ENCODE results near the gene STX3.
"Not testable (repeated sequence)": the region's sequence is repeated elsewhere in the genome, so short reads cannot be mapped to it uniquely, and the experiment has no call there.

The STX3 gene

DNA sequence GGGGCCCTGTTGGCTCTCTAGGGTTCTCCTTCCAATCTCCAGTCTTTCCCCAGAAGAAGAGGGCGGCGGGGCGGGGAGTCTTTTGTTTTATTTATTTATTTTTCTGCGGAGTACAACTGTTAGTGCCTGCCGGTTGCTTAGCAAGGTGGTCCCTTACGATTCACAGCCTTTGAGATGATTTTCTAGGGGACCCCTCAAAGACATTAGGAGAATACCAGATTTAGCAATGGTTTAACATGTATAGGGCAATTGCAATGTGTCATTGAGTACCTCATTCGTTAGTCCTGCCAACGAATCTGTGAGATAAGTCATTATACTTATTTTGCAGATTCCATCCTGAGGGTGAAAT, 55.7 kb downstream of the STX3 start:
- no peak for DNase-seq (ENCODE audit: low read depth)
- peak overlapping the region; percentile 67 for H3K4me3 ChIP-seq (ENCODE audit: low read depth, low read length)
- TF ChIP-seq, protein P1, sequence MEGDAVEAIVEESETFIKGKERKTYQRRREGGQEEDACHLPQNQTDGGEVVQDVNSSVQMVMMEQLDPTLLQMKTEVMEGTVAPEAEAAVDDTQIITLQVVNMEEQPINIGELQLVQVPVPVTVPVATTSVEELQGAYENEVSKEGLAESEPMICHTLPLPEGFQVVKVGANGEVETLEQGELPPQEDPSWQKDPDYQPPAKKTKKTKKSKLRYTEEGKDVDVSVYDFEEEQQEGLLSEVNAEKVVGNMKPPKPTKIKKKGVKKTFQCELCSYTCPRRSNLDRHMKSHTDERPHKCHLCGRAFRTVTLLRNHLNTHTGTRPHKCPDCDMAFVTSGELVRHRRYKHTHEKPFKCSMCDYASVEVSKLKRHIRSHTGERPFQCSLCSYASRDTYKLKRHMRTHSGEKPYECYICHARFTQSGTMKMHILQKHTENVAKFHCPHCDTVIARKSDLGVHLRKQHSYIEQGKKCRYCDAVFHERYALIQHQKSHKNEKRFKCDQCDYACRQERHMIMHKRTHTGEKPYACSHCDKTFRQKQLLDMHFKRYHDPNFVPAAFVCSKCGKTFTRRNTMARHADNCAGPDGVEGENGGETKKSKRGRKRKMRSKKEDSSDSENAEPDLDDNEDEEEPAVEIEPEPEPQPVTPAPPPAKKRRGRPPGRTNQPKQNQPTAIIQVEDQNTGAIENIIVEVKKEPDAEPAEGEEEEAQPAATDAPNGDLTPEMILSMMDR (IDR thresholded peaks at IDR 0.05; ENCODE audit: insufficient read depth, low read depth, low read length, missing control alignments) = no peak

DNA sequence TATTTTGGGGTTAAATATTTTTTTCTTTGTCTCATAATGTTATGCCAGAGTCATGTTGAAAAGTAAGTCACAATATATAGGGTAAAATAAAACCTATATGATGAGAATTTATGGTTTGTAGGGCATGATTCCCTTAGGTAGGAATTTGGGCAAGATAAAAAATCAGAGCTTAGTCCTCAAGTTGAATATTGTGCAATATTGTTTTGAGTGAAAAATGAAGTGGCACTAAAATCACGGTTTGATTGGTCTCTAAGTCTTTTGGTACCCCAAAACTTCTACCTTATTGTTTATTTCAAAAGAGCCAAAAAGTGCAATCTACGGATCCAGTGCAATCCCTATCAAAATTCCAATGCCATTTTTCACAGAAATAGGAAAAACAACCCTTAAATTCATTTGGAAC, 57.0 kb downstream of the STX3 start:
- H3K4me3 ChIP-seq (ENCODE audit: low read depth, low read length) = no peak overlapping the region
- DNase-seq (ENCODE audit: low read depth) = no peak
- TF ChIP-seq, protein P1 (IDR thresholded peaks at IDR 0.05; ENCODE audit: insufficient read depth, low read depth, low read length, missing control alignments) = no peak

DNA sequence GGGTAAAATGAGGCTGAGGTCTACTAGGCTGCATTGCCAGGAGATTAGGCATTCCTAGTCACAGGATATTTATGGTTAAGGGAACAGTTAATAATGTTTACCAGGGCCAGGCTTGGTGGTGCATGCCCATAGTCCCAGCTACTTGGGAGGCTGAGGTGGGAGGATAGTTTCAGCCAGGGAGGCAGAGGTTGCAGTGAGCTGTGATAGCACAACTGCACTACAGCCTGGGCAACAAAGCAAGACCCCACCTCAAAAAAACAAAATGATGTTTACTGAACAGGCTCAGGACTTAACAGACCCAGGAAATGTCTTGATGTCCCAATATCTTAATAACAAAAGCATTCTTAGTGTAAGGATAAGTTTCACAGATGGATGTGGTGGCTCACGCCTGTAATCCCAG, 58.2 kb downstream of the STX3 start:
- no peak overlapping the region for H3K4me3 ChIP-seq (ENCODE audit: low read depth, low read length)
- DNase-seq (ENCODE audit: low read depth) = no peak
- TF ChIP-seq, protein P1 (IDR thresholded peaks at IDR 0.05; ENCODE audit: insufficient read depth, low read depth, low read length, missing control alignments) = no peak

DNA sequence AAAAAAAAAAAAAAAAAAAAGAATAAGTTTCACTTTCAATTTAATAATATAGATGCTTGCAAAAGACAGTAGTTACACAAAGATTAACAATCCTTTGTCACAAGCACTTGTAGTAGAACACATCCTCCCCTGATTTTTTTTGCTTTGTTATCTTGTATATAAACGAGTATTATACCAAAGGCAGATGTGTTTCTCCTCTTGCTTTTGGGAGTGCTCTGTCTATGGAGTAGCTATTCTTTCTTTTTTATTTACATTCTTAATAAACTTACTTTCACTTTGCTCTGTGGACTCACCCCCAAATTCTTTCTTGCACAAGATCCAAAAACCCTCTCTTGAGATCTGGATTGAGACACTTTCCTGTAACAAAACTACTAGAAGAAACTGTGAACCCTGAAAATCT, 58.8 kb downstream of the STX3 start:
- DNase-seq (ENCODE audit: low read depth) = no peak
- H3K4me3 ChIP-seq (ENCODE audit: low read depth, low read length) = no peak overlapping the region
- TF ChIP-seq, protein P1 (IDR thresholded peaks at IDR 0.05; ENCODE audit: insufficient read depth, low read depth, low read length, missing control alignments) = no peak

DNA sequence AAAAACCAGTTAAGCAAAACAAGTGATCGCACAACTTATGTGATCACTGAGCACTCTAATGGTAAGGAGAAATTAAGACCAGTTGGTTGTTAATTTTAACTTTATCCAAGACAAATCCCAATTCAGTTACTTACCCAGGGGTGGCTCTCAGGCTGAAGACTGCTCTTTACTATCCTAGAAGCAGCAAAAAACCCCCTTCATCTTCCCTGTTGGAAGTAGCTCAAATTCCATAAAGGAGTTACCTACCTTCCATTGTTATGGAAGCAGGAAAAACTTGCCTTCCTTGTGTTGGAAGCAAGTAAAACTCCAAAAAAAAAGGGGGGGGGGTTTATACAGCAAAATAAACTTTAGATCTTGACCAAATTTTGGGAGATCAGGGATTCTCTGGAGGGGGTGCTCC, 60.6 kb downstream of the STX3 start:
- DNase-seq (ENCODE audit: low read depth) = no peak
- no peak overlapping the region for H3K4me3 ChIP-seq (ENCODE audit: low read depth, low read length)
- TF ChIP-seq, protein P1 (IDR thresholded peaks at IDR 0.05; ENCODE audit: insufficient read depth, low read depth, low read length, missing control alignments) = no peak

DNA sequence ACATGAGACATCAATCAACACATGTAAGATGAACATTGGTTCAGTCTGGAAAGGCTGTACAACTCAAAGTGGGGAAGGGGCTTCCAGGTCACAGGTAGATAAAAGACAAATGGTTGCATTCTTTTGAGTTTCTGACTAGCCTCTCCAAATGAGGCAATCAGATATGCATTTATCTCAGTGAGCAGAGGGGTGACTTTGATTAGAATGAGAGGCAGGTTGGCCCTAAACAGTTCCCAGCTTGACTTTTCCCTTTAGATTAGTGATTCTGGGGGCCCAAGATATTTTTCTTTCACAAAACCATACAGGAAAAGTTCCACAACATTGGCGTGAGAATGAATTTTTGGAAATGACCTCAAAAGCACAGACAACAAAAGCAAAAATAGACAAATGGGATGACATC, 61.3 kb downstream of the STX3 start:
- H3K4me3 ChIP-seq (ENCODE audit: low read depth, low read length); DNase-seq (ENCODE audit: low read depth): not testable (repeated sequence)

DNA sequence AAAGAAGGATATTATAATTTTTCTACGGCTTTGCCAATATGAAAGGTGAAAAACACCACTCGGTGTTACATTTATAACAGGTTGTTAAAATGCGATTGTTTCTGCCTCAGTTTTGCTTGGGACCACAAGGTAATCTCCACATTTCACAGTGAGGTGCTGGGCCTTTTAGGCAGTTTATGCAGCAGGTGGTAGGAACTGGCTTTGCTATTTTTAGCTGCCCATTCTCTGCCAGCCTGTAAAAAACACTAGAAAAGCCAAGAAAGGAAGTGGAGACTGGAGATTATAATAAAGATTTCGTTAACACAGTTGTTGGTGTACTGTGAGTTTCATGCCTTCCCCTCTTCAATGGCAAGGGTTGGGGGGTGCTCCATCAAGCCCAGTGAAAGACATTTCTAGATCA, 63.4 kb downstream of the STX3 start:
- TF ChIP-seq, protein P1 (IDR thresholded peaks at IDR 0.05; ENCODE audit: insufficient read depth, low read depth, low read length, missing control alignments) = no peak
- DNase-seq (ENCODE audit: low read depth) = peak; percentile 9
- no peak overlapping the region for H3K4me3 ChIP-seq (ENCODE audit: low read depth, low read length)

All from GM12865 (cell line).